ENCODE results near the gene KRT80.
A peak's percentile ranks its signal among the peaks of the same experiment; 100 is the strongest.

Gene KRT80

GRCh38 chr12:52127683-52128450, 63.9 kb downstream of the KRT80 start:
- no peak for DNase-seq

GRCh38 chr12:52126605-52127578, 64.9 kb downstream of the KRT80 start:
- no peak for DNase-seq

- DNase-seq: no peak
These were observed 65.7 kb downstream of the KRT80 start for GRCh38 chr12:52126050-52126604.

DNA sequence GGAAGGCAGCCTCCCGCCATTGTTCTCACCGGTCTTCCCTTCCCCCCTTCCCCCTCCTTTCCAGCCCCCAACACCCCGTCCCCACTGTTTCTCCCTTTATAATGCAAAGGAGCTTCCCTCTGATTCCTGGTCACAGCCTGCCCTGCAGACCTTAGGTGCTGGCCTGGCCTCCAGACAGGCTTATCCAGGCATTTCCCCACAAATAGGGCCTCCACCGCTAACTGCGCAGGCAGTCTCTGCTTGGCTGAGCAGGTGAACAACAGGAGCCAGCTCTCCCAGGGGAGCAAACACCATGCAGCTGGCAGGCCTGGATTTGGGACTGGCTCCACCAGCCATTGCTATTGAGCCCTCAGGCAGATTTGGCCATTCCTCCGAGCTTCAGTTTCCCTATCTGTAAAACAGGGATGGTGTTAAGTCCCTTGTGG, 66.3 kb downstream of the KRT80 start:
- DNase-seq: no peak

DNA sequence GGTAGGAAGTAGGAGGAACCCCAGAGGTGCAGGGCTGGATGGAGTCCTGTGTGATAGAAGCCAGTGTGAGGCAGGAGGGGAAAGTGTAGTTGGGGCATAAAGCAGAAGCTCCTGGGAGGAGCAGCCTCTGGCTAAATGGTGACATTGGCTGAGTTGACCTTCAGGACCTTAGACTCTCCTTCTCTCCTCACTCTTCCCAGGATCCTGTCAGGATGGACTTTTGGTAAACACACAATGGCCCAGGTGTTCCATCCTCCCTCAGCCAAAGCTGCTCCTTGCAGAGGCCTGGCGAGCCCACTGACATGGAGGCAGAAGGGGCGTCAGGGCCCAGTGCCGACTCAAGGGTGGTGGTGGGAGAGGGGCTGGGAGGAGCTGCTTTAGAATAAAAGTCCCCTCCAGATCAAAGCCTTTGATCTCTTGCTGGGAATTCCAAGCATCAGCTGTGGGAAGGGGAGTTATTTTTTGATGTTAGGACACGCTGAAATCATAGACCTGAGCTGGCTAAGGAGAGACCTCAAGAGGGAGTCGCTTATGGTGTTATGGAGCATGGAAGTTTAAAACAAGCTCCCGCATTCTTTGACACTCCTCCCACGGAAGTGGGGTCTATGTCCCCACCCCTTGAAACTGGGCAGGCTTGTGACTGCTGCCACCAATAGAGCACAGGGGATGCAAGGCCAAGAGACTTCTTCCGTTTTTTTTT, 68.2 kb downstream of the KRT80 start:
- DNase-seq: no peak

DNA sequence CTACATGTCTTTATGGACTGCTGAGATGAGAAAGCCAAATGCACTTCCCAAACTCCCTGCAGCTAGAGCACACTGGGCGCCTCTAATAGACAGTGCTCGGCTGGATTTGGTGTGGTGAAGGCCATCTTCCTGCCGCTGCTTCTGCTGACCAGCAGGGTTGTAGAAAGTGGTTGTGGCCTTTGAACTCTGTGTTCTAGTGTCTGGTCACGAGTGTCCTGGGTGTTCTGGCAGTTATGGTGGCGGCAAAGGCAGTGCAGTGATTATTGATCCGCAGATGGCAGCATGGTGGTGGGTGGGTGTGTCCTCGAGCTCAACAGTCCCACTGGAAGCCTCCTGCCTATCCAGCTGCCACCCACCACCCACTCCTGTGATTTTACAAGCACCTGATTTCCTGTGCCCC, 68.9 kb downstream of the KRT80 start:
- DNase-seq: no peak

GRCh38 chr12:52122540-52122871, 69.3 kb downstream of the KRT80 start:
- DNase-seq: no peak

DNA sequence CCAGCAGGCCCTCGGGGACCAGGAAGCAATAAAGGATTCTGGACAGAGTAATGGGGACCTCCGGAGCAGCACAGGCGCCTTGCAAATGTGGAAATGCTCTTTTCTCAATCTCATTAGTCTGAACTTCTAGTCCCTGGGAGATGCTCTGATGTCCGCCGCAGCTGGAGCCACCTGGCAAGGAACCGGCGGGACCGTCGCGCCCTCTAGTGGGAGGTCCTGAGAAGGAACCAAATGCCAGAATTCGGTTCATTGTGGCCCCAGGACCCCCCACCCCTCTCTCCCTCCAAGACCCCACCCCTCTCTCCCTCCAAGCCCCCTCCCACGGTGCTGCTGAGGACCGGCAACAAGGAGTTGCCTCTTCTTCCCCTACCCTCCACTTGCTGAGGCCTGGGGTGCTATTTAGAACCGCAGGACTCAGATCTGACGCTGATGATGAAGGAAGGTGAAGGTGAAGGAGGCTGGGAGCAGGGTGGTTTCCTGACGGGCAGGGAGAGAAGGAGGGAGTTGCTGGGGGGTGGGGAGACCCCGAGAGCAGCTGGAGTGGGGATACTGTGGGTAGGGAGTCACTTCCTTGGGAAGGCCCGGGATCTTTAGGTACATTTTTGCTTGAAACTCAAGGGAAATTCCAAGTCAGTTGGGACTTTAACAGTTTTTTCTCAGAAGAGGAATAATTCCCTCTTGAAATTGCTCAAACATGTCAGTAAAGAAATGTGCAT, 69.8 kb downstream of the KRT80 start:
- peak; percentile 92 for DNase-seq

GRCh38 chr12:52120951-52121823, 70.6 kb downstream of the KRT80 start:
- DNase-seq: no peak

DNA sequence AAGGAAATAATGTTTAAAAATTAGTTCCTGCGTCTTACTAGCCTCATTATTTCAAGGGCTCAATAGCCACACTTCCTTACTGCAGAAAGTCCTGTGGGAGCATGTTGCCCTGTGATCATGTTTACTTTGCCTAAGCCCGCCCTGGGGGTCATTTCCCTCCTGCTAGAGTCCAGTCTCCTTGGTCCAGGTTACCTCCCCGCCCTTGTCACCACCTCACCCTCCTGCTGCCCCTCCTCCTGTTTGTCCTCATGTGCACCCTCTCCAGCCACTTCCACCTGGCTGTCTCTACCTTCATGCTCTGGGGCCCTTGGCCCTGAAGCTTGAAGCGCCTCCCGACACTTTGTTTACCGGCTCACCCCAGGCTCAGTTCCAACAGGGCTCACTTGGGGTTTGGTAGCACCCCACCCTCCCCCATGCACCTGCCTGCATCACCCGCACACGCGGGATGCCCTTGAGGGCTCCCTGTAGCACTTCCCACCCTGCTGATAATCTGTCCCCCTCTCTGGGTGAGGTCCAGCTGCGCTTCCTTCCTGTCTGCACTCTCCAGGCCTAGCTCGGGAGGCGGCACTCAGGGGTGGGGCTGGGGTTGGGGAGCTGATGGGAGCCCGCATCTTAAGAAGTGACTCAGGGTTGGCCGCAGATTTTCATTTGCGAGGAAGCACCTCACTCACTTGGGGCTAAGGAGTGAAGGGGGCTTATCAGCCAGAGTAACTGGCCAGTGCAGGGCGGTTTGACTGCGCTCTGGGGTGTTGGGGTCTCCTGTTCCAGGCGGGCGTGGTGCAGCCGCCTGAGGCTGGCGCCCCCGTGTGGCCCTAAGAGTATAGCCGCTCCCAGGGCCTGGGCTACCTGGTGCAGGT, 72.2 kb downstream of the KRT80 start:
- DNase-seq: peak; percentile 78
